GM08714 (cell line): ENCODE data around the gene ZC3H4.

Source experiments
- H3K4me3 ChIP-seq: fragments of 200-500 bp; sonication (Bioruptor generic); 2 replicates; pipeline ENCODE4 v1.5.1; 2014; ENCODE audit warnings: mild to moderate bottlenecking, low read length, inconsistent platforms
- ZNF274 ChIP-seq: IDR thresholded peaks from 2 replicates; pipeline ENCODE4 v1.6.1; 2012; ENCODE audit warnings: mild to moderate bottlenecking, low read depth, low read length

Gene ZC3H4

GRCh38 chr19:47112997-47113849 lies at the start of gene ZC3H4:
ZC3H4 (minus strand) TSS chr19:47113776; CDS start chr19:47112584, 1,192 bp downstream.
- TF ChIP-seq ZNF274, result no peak
- H3K4me3 ChIP-seq, result peak within 1 kb of the TSS; percentile 99

DNA sequence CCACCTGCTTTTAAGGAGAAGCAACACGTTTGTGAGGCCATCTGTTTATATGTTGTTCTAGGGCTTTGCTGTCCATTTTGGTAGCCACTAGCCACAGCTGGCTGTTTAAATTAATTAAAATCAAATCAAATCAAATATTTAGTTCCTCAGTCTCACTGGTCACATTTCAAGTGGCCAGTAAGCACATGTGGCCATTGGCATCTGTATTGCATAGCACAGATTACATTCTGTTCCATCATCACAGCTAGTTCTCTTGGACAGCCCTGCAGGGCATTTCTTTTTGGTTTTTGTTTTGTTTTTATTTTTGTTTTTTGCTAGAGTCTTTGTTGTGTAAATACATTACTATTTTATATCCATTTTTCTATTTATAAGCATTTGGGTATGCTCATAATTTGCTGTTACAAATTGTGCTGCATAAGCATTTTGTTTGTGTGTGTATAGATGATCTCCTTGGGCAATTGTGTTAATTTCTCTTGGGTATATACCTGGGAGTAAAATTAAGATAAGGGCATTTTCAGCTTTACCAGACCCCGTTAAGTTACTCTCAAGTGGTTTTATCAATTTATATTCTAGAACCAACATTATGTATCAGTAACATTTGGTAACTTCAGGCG lies 48.4 kb upstream of the ZC3H4 start:
- no peak for TF ChIP-seq ZNF274
- H3K4me3 ChIP-seq, result no peak overlapping the region

- no peak overlapping the region for H3K4me3 ChIP-seq
- TF ChIP-seq ZNF274, result no peak
Measured at GRCh38 chr19:47158879-47159503, 45.4 kb upstream of the ZC3H4 start.

DNA sequence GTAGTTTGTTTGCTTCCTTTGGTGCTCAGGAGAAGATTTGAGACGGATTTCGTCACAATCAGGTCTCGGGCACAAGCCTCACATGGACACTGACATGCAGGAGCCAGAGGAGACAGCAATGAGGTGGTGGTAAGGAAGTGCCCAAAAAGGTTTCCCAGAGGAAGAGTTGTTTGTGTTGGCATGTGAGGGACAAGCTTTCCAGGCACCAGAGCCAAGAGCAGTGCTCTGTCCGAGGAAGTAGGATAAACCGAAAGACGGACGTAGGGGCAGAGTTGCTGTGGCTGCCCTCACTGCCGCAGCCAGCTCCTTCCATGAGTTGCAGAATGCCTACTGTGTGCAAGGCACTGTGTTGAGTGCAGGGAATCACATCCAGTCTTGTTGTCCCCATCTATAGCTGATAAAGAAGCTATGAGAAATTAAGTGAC lies 44.8 kb upstream of the ZC3H4 start:
- TF ChIP-seq ZNF274, result no peak
- no peak overlapping the region; the same call in 1 of the 2 replicates for H3K4me3 ChIP-seq

- peak overlapping the region; percentile 8; the same call in 1 of the 2 replicates for H3K4me3 ChIP-seq
- TF ChIP-seq ZNF274, result no peak
Measured at GRCh38 chr19:47157431-47158321, 44.1 kb upstream of the ZC3H4 start.

DNA sequence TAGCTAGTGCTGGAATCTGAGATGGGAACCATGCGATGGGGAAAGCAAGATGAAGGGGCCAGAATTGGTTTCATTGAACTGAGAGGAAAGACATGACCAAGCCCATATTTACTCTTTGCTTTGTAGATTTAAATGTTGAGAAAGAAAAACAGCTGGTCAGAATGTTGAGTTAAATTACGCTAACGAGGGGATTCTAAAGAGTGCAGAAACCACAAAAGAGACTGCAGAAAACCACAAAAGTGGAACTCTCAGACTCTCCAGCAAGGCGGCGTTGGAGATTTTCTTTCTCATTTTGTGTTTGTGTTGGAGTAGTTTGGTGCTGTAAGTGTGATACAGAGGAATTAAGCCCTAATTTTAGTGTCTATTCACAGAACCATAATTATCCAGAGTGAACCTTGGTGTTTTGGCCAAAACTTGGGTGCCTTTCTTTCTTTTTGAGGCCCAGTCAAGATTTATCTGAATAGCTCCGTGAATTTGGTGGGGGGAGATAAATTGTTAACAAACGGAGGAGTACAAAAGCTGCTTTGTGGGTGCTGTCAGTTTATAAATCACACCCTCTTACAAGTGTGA lies 43.4 kb upstream of the ZC3H4 start:
- TF ChIP-seq ZNF274, result no peak
- H3K4me3 ChIP-seq, result no peak overlapping the region; the same call in 1 of the 2 replicates

GRCh38 chr19:47155148-47155547 lies 41.6 kb upstream of the ZC3H4 start:
- H3K4me3 ChIP-seq, result no peak overlapping the region
- no peak for TF ChIP-seq ZNF274

DNA sequence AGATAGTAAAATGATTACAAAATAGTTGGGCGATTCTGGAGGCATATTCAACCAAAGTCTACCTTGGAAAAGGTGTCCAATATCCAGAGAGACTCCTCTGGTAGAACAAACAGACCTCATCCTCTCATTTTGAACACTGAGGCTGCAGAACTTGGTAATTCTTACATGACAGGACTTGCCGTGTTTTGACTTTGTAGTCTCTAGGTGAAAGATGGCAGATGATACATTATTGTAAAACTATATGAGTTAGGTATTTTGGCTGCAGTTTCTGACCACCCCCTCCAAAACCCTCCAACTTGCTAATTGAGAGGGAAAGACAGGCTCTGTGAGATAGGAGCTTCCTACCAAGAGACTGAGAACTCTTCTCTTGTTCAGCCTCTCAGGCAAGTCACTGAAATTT lies 39.7 kb upstream of the ZC3H4 start:
- TF ChIP-seq ZNF274, result no peak
- no peak overlapping the region for H3K4me3 ChIP-seq

DNA sequence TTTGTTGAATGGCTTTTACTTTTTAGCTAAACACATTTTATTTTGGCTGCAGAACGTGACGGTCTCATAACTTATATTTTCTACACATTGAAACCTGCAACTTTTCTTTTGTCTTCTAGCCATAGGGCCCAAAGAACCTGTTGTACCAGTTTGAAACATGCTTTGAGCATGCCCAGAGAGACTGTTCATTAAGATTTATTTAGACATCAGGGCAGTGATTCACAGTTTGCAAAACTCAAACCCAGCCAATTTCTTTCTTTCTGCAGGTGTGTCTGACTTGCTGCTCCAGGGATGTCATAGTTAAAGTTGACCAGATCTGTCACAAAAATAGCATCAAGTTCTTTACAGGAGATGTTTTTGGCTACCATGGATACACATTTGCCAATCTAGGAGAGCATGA lies 39.1 kb upstream of the ZC3H4 start:
- no peak overlapping the region for H3K4me3 ChIP-seq
- no peak for TF ChIP-seq ZNF274

- no peak overlapping the region for H3K4me3 ChIP-seq
- TF ChIP-seq ZNF274, result no peak
Measured at GRCh38 chr19:47152205-47152604, 38.6 kb upstream of the ZC3H4 start.

- H3K4me3 ChIP-seq, result no peak overlapping the region
Measured at GRCh38 chr19:47151627-47152026, 38.1 kb upstream of the ZC3H4 start.

GRCh38 chr19:47146920-47147319 lies 33.3 kb upstream of the ZC3H4 start:
- no peak for TF ChIP-seq ZNF274
- no peak overlapping the region for H3K4me3 ChIP-seq

More at GRCh38 chr19:47151627-47152026, 38.1 kb upstream of the ZC3H4 start:
- no peak for TF ChIP-seq ZNF274
